ENCODE results near the gene FOXN3. TPM values are rescaled to one million over a fixed set of nuclear protein-coding genes. Genes with fewer than 3 reads are reported as not detected.

The FOXN3 gene
- polyA plus RNA-seq, 1 of the 3 experiments (the other 2 are of a cell fraction) = 9.8 TPM

- Histone ChIP-seq H4K20me1 (ENCODE audit: insufficient read depth) (no peaks in the 10 kb centered on the region), H3K4me1 (ENCODE audit: control insufficient read depth in 1 of 2, insufficient read depth in 2 of 2, low read depth in 1 of 2, low read length in 1 of 2) (peaks cover 14 to 31% of the 10 kb centered on the region in 2 experiments), H3K4me3 (ENCODE audit: low read depth in 2 of 2, low read length in 1 of 2) (no peak overlapping the region), H3K9me3 (no peaks in the 10 kb centered on the region), H3K4me2 (peak overlapping the region; percentile 47; the same call in 1 of the 2 replicates), H3K27ac (ENCODE audit: low read depth in 2 of 2, low read length in 1 of 2) (peak overlapping the region; percentile 23 to 56; a peak in 2 of 4 replicates), H3K27me3 (ENCODE audit: insufficient read depth) (no peaks in the 10 kb centered on the region), H2AFZ (ENCODE audit: low read depth) (peak overlapping the region; percentile 40), H3F3A (replicated peaks; ENCODE audit: insufficient read depth) (no peaks in the 10 kb centered on the region), H3K9ac (no peak overlapping the region), H3K79me2 (ENCODE audit: insufficient read depth) (peaks cover 4% of the 10 kb centered on the region), H3K36me3 (replicated peaks in 1 of 2; ENCODE audit: control insufficient read depth in 1 of 2, insufficient read depth in 2 of 2, low read length in 1 of 2) (peaks cover 8 to 9% of the 10 kb centered on the region in 2 experiments), H3K9me2 (no peaks in the 10 kb centered on the region)
- ChIA-PET POLR2A (no interaction called here), CTCF (interaction anchor here (1.0 kb wide), 1 partner anchor 683 kb away, joined by 3 read pairs; no protein-coding TSS in a partner anchor)
- TF ChIP-seq ELF1 (IDR thresholded peaks at IDR 0.05) (no peak), MEF2A (IDR thresholded peaks at IDR 0.05; ENCODE audit: borderline replicate concordance, low read depth) (no peak), PBX3 (IDR thresholded peaks at IDR 0.05) (no peak)
- DNase-seq = no peak
- WGBS (ENCODE audit: low lambda C conversion rate) = 72% methylated on average over 3 of the region's 3 CpGs
Observed at GRCh38 chr14:89351221-89351515, 65.9 kb downstream of the FOXN3 start.

DNA sequence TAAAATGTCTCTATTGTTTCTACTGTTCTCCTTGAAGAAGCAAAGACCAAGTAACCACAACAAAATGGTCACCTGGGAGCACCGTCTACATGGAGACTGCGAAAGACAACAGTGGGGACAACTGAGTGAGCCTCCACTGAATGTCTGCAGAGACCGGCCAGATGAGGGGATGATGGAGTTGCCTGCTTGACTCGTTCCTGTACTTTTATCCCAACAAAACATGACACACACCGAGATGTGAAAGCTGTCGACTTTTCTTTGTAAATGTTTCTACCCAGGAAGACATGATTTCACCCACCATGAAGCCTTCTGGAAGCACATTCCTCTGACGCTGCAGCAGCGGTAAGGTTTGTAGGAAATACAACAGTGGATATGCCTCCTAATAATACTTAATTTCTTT lies 66.9 kb downstream of the FOXN3 start:
- POLR2A ChIA-PET = no interaction called here
- Histone ChIP-seq H3K4me2 (no peak overlapping the region), H3K27me3 (ENCODE audit: insufficient read depth) (no peaks in the 10 kb centered on the region), H3K4me1 (ENCODE audit: control insufficient read depth in 1 of 2, insufficient read depth in 2 of 2, low read depth in 1 of 2, low read length in 1 of 2) (peaks cover 14 to 31% of the 10 kb centered on the region in 2 experiments), H3K4me3 (ENCODE audit: low read depth in 2 of 2, low read length in 1 of 2) (no peak overlapping the region), H3K79me2 (ENCODE audit: insufficient read depth) (peaks cover under 1% of the 10 kb centered on the region), H3F3A (replicated peaks; ENCODE audit: insufficient read depth) (no peaks in the 10 kb centered on the region), H3K9me2 (no peaks in the 10 kb centered on the region), H3K36me3 (replicated peaks in 1 of 2; ENCODE audit: control insufficient read depth in 1 of 2, insufficient read depth in 2 of 2, low read length in 1 of 2) (peaks cover 8 to 9% of the 10 kb centered on the region in 2 experiments), H3K27ac (ENCODE audit: low read depth in 2 of 2, low read length in 1 of 2) (peak overlapping the region in 1 of 2 experiments; percentile 2; a peak in 1 of 4 replicates), H3K9ac (no peak overlapping the region), H3K9me3 (no peaks in the 10 kb centered on the region), H4K20me1 (ENCODE audit: insufficient read depth) (no peaks in the 10 kb centered on the region), H2AFZ (ENCODE audit: low read depth) (no peak overlapping the region)
- CTCF ChIA-PET = interaction anchor here (1.0 kb wide), 1 partner anchor 682 kb away, joined by 3 read pairs; no protein-coding TSS in a partner anchor
- WGBS (ENCODE audit: low lambda C conversion rate) = 97% methylated on average over 8 of the region's 8 CpGs
- DNase-seq = no peak
- TF ChIP-seq, protein P1, sequence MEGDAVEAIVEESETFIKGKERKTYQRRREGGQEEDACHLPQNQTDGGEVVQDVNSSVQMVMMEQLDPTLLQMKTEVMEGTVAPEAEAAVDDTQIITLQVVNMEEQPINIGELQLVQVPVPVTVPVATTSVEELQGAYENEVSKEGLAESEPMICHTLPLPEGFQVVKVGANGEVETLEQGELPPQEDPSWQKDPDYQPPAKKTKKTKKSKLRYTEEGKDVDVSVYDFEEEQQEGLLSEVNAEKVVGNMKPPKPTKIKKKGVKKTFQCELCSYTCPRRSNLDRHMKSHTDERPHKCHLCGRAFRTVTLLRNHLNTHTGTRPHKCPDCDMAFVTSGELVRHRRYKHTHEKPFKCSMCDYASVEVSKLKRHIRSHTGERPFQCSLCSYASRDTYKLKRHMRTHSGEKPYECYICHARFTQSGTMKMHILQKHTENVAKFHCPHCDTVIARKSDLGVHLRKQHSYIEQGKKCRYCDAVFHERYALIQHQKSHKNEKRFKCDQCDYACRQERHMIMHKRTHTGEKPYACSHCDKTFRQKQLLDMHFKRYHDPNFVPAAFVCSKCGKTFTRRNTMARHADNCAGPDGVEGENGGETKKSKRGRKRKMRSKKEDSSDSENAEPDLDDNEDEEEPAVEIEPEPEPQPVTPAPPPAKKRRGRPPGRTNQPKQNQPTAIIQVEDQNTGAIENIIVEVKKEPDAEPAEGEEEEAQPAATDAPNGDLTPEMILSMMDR (IDR thresholded peaks at IDR 0.05) = no peak
- TF ChIP-seq YY1 (IDR thresholded peaks at IDR 0.05; ENCODE audit: low read depth) (no peak), EZH2phosphoT487 (IDR thresholded peaks at IDR 0.05; ENCODE audit: borderline replicate concordance, low read depth) (no peak), TEAD4 (IDR thresholded peaks at IDR 0.05; ENCODE audit: borderline replicate concordance, insufficient read depth) (no peak), RCOR1 (IDR thresholded peaks at IDR 0.05; ENCODE audit: low read length) (no peak), RXRA (IDR thresholded peaks at IDR 0.05; ENCODE audit: borderline replicate concordance, low read depth) (no peak), NFIC (IDR thresholded peaks at IDR 0.05; ENCODE audit: borderline replicate concordance) (no peak), EP300 (IDR thresholded peaks at IDR 0.05; ENCODE audit: borderline replicate concordance in 1 of 2, low read depth in 1 of 2, low read length in 1 of 2) (no peak), SIN3A (IDR thresholded peaks at IDR 0.05; ENCODE audit: borderline replicate concordance, low read depth, low read length) (no peak), USF2 (IDR thresholded peaks at IDR 0.05; ENCODE audit: borderline replicate concordance, low read depth, low read length) (no peak), FOXM1 (IDR thresholded peaks at IDR 0.05; ENCODE audit: low read depth) (no peak), MXI1 (IDR thresholded peaks at IDR 0.05; ENCODE audit: low read depth, low read length) (no peak), NRF1 (IDR thresholded peaks at IDR 0.05; ENCODE audit: low read depth, low read length) (no peak), FOSL2 (IDR thresholded peaks at IDR 0.05; ENCODE audit: borderline replicate concordance, low read depth) (no peak), MEF2A (IDR thresholded peaks at IDR 0.05; ENCODE audit: borderline replicate concordance, low read depth) (no peak), MAX (IDR thresholded peaks at IDR 0.05; ENCODE audit: low read depth) (no peak), FOXJ3 (CRISPR knock-in tag; IDR thresholded peaks at IDR 0.05) (no peak), TAF1 (IDR thresholded peaks at IDR 0.05; ENCODE audit: borderline replicate concordance, low read depth, low read length) (no peak), SMC3 (IDR thresholded peaks at IDR 0.05; ENCODE audit: low read depth, low read length) (no peak), JUND (IDR thresholded peaks at IDR 0.05) (no peak)

Data from SK-N-SH (cell line).